NT2/D1 (cell line): ENCODE results near the gene OR1E2.

Source experiments
- SUZ12 ChIP-seq: IDR thresholded peaks from 2 replicates; pipeline ENCODE4 v1.6.1; 2011; ENCODE audit not compliant: insufficient read length, insufficient read depth; ENCODE audit errors: extremely low read depth
- YY1 ChIP-seq: IDR thresholded peaks from 2 replicates; pipeline ENCODE4 v1.6.1; 2011; ENCODE audit not compliant: insufficient read length, insufficient read depth
- ZNF274 ChIP-seq: IDR thresholded peaks from 2 replicates; pipeline ENCODE4 v1.6.1; 2011; ENCODE audit warnings: mild to moderate bottlenecking, low read depth, low read length

GRCh38 chr17:3475251-3475685 is 41.6 kb upstream of the OR1E2 start:
- TF ChIP-seq YY1: no peak
- no peak for TF ChIP-seq ZNF274
- TF ChIP-seq SUZ12: no peak
